Prostate gland (tissue), 2 donors: ENCODE data around the gene TRIM26. TPM values are rescaled to one million over a fixed set of nuclear protein-coding genes. Genes with fewer than 3 reads are reported as not detected.
"Not testable (repeated sequence)": the region's sequence is repeated elsewhere in the genome, so short reads cannot be mapped to it uniquely, and the experiment has no call there.

ENCODE experiments used
- DNase-seq: peaks from one replicate; pipeline ENCODE4 v3.0.0-alpha.2; 2019; ENCODE audit warnings: low spot score
- H3K27ac ChIP-seq, 2 donors: fragments of 200-600 bp; sonication (generic); 2 replicates each; pipeline ENCODE4 v1.5.1; 2017 to 2019
- H3K27me3 ChIP-seq: fragments of 200-600 bp; sonication (generic); replicated peaks from 2 replicates; pipeline ENCODE4 v1.5.1; 2019; ENCODE audit not compliant: insufficient read depth
- H3K36me3 ChIP-seq, 2 donors: fragments of 200-600 bp; sonication (generic); 1 replicate in 1 of 2; 2 replicates in 1 of 2; pipeline versions ENCODE4 v1.5.1 to v1.8.1; 2017 to 2019
- H3K4me1 ChIP-seq: fragments of 200-600 bp; sonication (generic); replicated peaks from 2 replicates; pipeline ENCODE4 v1.5.1; 2019
- H3K4me3 ChIP-seq, 2 donors: fragments of 200-600 bp; sonication (generic); 2 replicates each; pipeline ENCODE4 v1.5.1; 2017 to 2019
- H3K9me3 ChIP-seq: fragments of 200-600 bp; sonication (generic); 2 replicates; pipeline ENCODE4 v1.5.1; 2017
- CTCF ChIP-seq, 4 experiments: fragments of 200-600 bp in 2 of 4; fragments of 450-650 bp in 2 of 4; sonication (generic) in 2 of 4; IDR thresholded peaks; 1 replicate in 3 of 4; 2 replicates in 1 of 4; pipeline ENCODE4 v1.5.1; 2016 to 2019; ENCODE audit warnings: antibody characterized with exemption in 4 of 4, mild to moderate bottlenecking in 2 of 4, moderate library complexity in 2 of 4
- POLR2A ChIP-seq: fragments of 450-650 bp; IDR thresholded peaks from one replicate; pipeline ENCODE4 v1.6.1; 2016; ENCODE audit warnings: antibody characterized with exemption, mild to moderate bottlenecking
- POLR2AphosphoS5 ChIP-seq: sonication (generic); formaldehyde crosslinking; IDR thresholded peaks from one replicate; pipeline ENCODE4 v1.6.1; 2017; ENCODE audit warnings: antibody characterized with exemption
- WGBS: methylation state at CpG from one replicate; pipeline ENCODE4 v1.1.5; 2018; 5-methylcytosine and 5-hydroxymethylcytosine counted together
- intact Hi-C: fragments of 100-400 bp; cut with DNase I; formaldehyde crosslinking; loops from one replicate; pipeline ENCODE4 v1.14.2; 2022
- total RNA-seq, 2 donors: library from RNA; depleted of rRNA; stranded (reverse); fragments of >200 nt; gene quantifications; one replicate each; pipeline ENCODE4 v1.1.0, GENCODE V29; 2016

TRIM26 gene
- total RNA-seq, 2 donors from 2014 or later: 74.8 to 100 TPM

- WGBS: 91% methylated on average over 6 of the region's 6 CpGs
- TF ChIP-seq POLR2AphosphoS5 (no peak), POLR2A (no peak), CTCF (IDR thresholded peaks at IDR 0.05) (no peak)
- Histone ChIP-seq H3K4me3 (no peak overlapping the region), H3K27ac (no peak overlapping the region), H3K36me3 (no peaks in the 10 kb centered on the region), H3K4me1 (no peaks in the 10 kb centered on the region), H3K9me3 (no peaks in the 10 kb centered on the region), H3K27me3 (no peaks in the 10 kb centered on the region)
- no peak for DNase-seq
- intact Hi-C loops: no loop called here
Observed at GRCh38 chr6:30227242-30227722, 14.1 kb upstream of the TRIM26 start.

- Histone ChIP-seq H3K27ac (no peak overlapping the region), H3K4me3 (no peak overlapping the region), H3K36me3 (no peaks in the 10 kb centered on the region), H3K9me3 (no peaks in the 10 kb centered on the region), H3K4me1 (no peaks in the 10 kb centered on the region), H3K27me3 (no peaks in the 10 kb centered on the region)
- TF ChIP-seq CTCF (IDR thresholded peaks at IDR 0.05) (no peak), POLR2A (no peak), POLR2AphosphoS5 (no peak)
- DNase-seq: no peak
- intact Hi-C loops: no loop called here
- 89% methylated on average over 1 of the region's 1 CpG for WGBS
Observed at GRCh38 chr6:30223339-30223738, 10.1 kb upstream of the TRIM26 start.

- DNase-seq, H3K27me3 ChIP-seq, intact Hi-C loops, H3K4me3 ChIP-seq, H3K4me1 ChIP-seq, H3K27ac ChIP-seq, H3K9me3 ChIP-seq, H3K36me3 ChIP-seq: not testable (repeated sequence)
- WGBS: 96% methylated on average over 14 of the region's 23 CpGs
Observed at GRCh38 chr6:30221956-30222355, 8.8 kb upstream of the TRIM26 start.

- H3K27me3 ChIP-seq, H3K4me3 ChIP-seq, H3K27ac ChIP-seq, intact Hi-C loops, H3K9me3 ChIP-seq, H3K36me3 ChIP-seq, H3K4me1 ChIP-seq, DNase-seq: not testable (repeated sequence)
- WGBS: 91% methylated on average over 6 of the region's 6 CpGs
Observed at GRCh38 chr6:30221395-30221794, 8.2 kb upstream of the TRIM26 start.

- H3K27ac ChIP-seq: no peak overlapping the region
- H3K4me1 ChIP-seq: no peaks in the 10 kb centered on the region
- DNase-seq: peak; percentile 43
- intact Hi-C loops: loop anchor here (5.0 to 10.0 kb wide), 2 partner anchors 38 to 176 kb away; no protein-coding TSS in a partner anchor
- H3K9me3 ChIP-seq: no peaks in the 10 kb centered on the region
- no peaks in the 10 kb centered on the region for H3K27me3 ChIP-seq
- no peaks in the 10 kb centered on the region for H3K36me3 ChIP-seq
- 8% methylated on average over 1 of the region's 1 CpG for WGBS
- TF ChIP-seq POLR2A: no peak
- TF ChIP-seq POLR2AphosphoS5: peak; percentile 67
- peak; percentile 29 to 74 (median 62) for TF ChIP-seq CTCF (IDR thresholded peaks at IDR 0.05)
- no peak overlapping the region for H3K4me3 ChIP-seq
Observed at GRCh38 chr6:30219244-30219643, 6.0 kb upstream of the TRIM26 start.

- Histone ChIP-seq H3K4me1 (peaks cover 10% of the 10 kb centered on the region), H3K27me3 (no peaks in the 10 kb centered on the region), H3K4me3 (no peak overlapping the region), H3K9me3 (no peaks in the 10 kb centered on the region), H3K36me3 (no peaks in the 10 kb centered on the region), H3K27ac (no peak overlapping the region)
- 83% methylated on average over 3 of the region's 3 CpGs for WGBS
- intact Hi-C loops: loop anchor here (5.0 to 10.0 kb wide), 2 partner anchors 41 to 179 kb away; no protein-coding TSS in a partner anchor
- TF ChIP-seq POLR2A (no peak), POLR2AphosphoS5 (no peak), CTCF (IDR thresholded peaks at IDR 0.05) (no peak)
- DNase-seq: no peak
Observed at GRCh38 chr6:30216096-30216495, 2.9 kb upstream of the TRIM26 start.
